NCI-H69 (cell line): ENCODE results near the gene DCAF12.
"Not testable (repeated sequence)": the region's sequence is repeated elsewhere in the genome, so short reads cannot be mapped to it uniquely, and the experiment has no call there.

Source experiments
- DNase-seq: peaks from one replicate; lab custom pipeline; 2025; lab: John Stamatoyannopoulos, UW

The DCAF12 gene

DNA sequence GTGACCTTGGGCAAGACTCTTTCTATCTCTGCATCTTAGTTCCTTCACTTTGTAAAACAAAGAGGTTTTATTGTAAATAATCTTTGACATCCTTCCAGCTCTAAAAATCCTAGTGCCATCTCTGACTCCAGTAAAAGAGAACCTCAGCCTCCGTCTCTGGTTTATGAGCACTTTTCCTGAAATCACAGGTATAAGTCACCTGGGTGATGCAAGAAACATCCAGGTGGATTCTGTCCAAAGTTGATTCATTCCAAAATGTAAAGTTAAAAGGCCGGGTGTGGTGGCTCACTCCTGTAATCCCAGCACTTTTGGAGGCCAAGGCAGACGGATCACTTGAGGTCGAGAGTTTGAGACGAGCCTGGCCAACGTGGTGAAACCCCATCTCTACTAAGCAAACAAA, 56.7 kb downstream of the DCAF12 start:
- DNase-seq, result no peak

DNA sequence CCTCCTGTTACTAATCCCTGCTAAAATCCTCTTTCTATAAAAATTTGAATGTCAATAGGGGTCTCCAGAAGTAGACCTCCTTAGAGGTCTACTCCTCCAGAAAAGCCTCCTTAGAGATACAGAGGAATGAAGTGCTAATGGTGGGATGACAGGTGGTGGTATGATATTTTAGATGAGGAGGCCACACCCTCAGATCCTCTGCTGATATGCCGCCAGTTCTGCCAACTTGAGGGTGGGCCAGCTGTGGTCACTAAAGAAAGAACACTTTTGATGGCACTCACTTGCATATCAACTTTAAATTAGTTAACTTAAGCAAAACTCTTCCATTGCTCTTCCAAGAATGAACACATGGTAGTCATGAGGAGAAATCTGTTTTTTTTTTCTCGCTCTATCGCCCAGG, 61.0 kb downstream of the DCAF12 start:
- no peak for DNase-seq

DNA sequence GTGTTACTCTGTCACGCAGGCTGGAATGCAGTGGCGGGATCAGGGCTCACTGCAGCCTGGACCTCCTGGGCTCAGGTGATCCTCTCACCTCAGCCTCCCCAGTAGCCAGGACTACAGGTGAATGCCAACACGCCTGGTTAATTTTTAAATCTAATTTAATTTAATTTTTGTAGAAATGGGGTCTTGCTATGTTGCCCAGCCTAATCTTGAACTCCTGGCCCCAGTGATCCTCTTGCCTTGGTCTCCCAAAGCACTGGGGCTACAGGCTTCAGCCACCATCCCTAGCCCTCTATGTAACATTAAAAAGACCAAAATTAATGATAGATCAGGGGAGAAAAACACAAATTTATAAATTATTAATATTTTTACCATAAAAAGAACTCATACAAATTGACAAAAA, 66.5 kb downstream of the DCAF12 start:
- no peak for DNase-seq

DNA sequence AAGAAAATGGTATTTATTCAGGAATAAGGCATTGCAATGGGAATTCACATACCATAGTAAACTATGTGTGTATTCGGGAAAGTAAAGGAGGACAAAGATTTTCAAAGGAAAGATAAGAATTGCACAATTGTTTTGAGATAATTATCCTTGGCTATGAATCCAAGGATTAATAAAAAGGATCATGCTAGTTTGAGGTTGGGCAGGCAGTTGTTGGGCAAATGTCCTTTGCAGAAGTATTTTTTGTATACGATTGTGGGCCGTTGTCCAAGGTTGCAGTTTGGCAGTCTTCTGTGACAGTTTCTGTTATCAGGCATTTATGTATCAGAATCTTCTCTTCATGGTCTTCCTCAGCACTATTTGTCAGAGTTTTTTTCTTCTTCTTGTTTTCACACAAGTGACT, 67.2 kb downstream of the DCAF12 start:
- DNase-seq, result no peak

DNA sequence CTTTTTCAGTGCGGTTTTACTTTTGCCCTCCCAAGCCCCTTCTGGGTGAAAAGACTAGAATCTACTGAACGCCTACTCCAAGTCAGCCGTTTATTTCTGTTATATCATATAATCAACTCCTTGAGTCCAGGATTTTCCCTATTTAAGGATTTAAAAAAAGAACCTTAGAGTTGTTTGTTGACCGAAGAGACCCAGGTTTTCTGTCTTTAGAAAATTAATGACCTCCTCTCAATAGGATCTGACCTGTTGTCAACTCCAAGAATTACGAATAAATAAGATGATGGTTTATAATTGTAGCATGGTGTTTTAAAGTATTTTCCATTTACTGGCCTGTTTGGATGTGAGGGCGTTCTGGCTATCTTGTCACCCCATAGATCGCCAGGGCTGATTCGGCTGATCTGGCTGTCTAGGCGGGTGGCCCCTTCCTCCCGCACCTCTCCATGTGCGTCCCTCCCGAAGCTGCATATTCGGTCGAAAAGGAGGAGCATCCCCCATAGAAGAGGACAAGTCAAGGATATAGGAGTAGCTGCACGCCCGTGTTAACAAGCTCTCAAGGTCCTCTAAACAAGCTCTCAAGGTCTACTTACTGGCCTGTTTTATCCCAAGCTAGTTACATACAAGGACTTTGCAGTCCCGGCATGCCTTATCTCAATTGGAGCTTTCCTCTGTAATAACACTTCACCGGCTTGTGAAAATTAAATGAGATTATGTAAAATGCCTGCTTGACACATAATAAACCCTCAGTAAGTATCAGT, 76.7 kb downstream of the DCAF12 start:
- DNase-seq, result peak; percentile 13

DNA sequence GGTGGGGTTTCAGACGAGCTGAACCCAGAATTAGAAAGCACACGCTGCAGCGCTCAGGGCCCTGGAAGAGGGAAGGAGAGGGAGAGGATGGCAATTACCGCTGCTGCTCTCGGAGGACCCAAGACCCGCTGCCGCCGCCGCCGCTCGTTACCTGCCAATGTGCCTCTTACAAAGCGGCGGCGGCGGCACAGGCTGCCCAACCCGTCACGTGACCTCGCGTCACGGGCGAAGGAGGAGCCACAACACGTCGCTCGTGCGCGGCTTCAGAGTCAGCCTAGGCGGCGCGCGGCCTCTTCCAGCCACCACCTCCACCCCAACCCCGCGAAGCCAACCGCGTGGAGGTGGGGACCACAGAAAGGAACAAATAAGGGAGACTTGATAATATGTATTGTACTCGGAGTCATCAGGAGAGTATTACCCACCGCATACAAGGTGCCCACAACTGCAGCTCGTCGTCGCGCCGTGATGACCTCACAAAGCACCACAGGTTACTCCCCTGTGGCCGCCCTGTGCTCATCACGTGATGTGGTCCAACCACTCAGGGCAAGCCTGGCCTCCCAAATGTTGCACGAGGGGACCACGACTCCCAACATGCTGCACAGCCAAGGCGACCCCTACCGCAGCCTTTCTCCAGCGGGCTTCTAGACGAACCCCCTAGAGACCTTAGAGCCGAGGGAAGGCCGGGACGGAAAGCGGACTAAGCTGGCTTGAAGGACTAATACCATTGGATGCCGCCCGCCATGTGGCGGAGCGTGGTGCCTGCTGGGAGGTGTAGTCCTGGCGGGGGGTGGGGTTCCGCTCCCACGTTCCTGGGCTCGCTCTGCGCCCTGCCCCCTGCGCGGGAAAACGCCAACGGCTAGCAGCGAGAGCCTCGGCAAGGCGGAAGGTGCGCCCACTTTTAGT, 77.5 kb downstream of the DCAF12 start, which contains the start of gene UBAP2:
Gene UBAP2 (minus strand): TSS at position 161 of the 903 bp plus-strand sequence. CDS start 31,739 bp downstream, outside the sequence.
- DNase-seq, result peak; percentile 99

DNA sequence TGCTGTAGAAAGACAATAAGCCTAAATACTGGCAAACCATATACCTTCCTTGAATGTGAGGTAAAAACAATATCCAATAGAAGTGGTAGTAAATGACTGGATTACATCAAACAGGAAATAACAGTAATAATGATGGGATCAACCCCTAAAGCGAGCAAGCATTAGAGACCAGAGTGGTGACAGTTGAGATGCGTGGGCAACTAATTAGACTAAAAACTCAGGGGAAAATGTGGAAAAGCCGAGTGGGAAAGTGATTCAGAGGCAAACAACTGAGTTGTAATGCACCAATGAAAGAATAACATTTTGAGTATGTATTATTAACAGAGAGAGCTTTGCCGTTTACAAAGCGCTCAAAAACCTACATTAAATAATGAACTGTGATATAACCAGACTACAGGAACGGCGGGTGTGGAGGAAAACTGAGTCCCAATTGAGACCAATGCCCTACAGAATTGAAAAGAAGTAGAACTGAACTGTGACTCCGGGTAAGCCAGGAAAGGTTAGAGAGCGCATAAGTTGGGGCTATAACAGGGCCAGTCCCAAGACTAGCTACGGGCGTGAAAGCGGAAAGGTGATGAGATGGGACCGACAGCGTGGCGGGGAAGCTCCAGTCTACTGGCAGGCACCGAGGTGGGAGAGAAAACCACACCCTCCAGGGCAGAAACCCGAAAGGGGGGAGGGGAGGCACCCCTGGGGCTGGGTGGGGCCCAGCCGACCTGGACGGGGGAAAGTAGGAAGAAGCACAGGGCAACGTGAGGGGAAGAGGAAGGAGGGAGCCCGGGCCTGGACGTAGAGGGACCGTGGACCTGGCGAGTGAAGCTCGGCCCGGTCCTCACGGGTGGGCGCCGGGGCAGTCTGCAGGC, 78.4 kb downstream of the DCAF12 start:
- peak; percentile 84 for DNase-seq

DNA sequence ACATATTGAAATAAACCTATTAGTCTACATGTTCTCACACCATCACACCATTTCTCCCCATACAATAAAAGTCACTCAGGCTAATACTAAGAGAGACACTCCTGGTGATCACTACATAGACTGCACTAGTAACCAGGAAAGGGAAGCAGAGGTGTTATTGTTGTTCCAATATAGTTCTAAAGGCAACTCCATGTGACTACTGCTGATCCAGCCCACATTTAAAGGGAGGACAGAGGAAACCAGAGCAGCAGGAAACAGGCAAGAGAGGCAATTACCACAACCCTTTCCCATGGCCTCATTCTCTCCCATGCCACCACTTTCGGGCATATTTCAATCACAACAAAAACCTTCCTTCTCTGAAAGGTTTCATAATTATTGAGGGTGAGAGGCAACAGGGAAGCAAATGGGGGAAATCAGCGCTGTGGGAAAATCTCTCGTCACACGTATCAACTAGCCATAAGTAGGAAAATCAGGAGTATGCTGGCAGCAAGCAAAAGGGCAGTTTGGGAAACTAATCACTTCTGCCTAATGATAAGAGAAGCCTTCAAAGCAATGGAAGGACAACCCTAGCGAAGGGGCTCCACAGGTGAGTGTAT, 79.6 kb downstream of the DCAF12 start:
- DNase-seq, result peak; percentile 66

DNA sequence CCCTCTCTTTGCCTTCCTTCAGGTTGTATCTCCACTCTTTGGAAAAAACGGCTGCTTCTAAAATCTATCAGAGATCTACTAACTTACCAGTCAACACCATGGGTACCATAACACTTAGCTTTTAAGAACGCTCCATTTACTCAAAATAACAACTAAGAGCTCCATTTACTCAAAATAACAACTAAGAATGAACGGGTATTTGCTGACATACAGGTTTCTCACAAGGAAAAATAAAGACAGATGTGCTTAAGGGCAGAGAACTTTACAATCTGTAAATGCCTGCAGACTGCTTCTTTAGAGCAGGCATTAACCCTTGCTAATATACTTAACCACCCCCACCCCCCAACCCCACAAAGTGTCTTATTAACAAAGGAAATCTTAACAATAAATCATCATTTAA, 80.6 kb downstream of the DCAF12 start:
- no peak for DNase-seq

DNA sequence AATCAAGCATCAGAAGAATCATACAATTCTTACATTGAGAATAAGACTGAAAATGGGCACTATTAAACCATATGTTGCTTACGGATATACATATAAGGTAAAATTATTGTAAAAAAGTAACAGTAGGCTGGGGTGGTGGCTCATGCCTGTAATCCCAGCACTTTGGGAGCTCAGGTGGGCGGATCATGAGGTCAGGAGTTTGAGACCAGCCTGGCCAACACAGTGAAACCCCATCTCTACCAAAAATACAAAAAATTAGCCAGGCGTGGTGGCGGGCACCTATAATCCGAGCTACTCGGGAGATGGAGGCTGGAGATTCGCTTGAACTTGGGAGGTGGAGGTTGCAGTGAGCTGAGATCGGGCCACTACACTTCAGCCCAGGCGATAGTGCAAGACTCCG, 84.4 kb downstream of the DCAF12 start:
- DNase-seq, result not testable (repeated sequence)

DNA sequence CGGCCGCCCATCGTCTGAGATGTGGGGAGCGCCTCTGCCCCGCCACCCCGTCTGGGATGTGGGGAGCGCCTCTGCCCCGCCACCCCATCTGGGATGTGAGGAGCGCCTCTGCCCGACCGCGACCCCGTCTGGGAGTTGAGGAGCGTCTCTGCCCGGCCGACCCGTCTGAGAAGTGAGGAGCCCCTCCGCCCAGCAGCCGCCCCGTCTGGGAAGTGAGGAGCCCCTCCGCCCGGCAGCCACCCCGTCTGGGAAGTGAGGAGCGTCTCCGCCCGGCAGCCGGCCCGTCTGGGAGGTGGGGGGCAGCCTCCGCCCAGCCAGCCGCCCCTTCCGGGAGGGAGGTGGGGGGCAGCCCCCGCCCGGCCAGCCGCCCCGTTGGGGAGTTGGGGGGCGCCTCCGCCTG, 87.6 kb downstream of the DCAF12 start:
- not testable (repeated sequence) for DNase-seq

DNA sequence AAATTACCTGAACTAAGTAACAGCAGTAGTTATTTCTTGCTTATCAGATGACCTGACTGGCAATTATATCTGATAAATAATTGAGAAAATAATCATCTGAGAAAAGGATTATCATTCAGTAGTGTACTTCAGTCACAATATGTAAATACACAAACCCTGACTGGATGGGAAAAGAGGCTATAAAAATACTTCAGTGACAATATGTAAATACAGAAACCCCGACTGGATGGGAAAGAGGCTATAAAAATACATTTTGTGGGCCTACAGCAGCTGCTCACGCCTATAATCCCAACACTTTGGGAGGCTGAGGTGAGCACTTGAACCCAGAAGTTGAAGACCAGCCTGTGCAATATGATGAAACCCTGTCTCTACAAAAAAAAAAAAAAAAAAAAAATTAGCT, 88.9 kb downstream of the DCAF12 start:
- DNase-seq, result no peak

DNA sequence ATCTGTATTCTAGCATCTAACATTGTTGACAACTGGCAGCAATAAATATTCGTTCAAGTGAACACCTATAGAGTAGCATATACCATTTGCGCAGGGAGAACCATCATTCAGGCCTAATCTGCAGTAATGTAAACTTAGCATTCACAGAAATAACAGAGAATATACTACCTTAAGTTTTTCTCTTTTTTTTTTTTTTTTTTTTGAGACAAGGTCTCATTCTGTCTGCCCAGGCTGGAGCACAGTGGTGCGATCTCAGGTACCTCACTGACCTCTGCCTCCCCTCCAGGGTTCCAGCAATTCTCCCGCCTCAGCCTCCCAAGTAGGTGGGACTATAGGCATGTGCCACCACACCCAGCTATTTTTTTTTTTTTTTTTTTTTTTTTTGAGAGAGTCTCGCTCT, 89.9 kb downstream of the DCAF12 start:
- DNase-seq, result no peak
